ENCODE results near the gene NXNL2.

NXNL2 gene

GRCh38 chr9:88534456-88535225 is at the start of gene NXNL2:
TSS of gene NXNL2 (plus strand) at chr9:88535178. CDS start at chr9:88535435, 257 bp downstream.
- peak; percentile 32 for DNase-seq (ENCODE audit: low read depth, low spot score)

DNA sequence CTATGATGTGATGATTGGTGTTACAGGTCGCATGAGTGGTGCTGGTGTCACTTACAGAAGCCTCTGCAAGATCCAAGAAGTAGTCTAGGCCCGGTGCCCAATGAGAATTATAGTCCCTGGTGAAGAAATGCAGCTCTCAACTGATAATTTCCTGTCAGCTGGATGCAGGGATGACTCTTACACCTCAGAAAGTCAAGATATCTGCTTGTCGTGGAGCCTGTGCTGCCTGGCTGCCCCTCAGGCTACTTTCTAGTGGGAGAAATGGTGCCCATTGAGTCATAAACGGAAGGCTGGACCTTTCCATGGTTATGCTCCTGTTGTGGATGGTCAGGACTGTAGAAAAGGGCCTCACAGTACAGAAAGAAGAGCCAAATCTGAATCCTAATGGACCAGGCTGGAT is 46.8 kb upstream of the NXNL2 start:
- DNase-seq (ENCODE audit: low read depth, low spot score): no peak

- DNase-seq (ENCODE audit: low read depth, low spot score): no peak
Observed at GRCh38 chr9:88494983-88495721, 39.8 kb upstream of the NXNL2 start.

DNA sequence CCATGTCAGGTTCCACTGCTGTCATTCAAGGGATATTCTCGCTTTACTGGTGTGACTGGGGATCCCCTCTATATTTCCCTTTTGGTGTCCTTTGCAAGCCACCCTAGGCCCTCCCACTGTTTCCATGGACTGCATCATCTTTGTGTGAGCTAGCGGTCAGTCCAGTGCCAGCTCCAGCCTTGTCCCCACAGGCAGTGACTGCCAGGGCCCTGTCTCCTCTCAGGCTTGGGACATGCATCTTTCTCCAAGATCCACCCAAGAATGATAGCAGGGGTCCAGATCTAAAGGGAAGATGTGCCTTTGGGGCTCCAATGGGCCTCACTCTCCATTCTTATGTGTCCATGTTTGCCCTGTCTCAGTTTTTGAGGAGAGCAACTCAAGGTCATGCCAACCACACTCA is 37.8 kb upstream of the NXNL2 start:
- no peak for DNase-seq (ENCODE audit: low read depth, low spot score)

- DNase-seq (ENCODE audit: low read depth, low spot score): no peak
Observed at GRCh38 chr9:88498880-88499279, 36.1 kb upstream of the NXNL2 start.

DNA sequence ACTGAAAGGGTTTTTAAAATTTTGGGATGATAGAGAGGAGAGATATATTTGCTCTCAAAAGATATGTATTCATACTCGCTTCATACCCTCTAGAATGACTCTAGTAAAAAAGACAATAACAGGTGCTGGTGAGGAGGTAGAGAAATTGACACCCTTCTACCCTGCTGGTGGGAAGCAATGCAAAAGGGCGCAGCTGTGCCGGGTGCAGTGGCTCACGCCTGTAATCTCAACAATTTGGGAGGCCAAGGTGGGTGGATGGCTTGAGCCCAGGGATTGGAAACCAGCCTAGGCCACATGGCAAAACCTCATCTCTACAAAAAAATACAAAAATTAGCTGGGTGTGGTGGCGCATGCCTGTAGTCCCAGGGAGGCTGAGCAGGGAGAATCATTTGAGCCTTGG is 33.9 kb upstream of the NXNL2 start:
- no peak for DNase-seq (ENCODE audit: low read depth, low spot score)

DNA sequence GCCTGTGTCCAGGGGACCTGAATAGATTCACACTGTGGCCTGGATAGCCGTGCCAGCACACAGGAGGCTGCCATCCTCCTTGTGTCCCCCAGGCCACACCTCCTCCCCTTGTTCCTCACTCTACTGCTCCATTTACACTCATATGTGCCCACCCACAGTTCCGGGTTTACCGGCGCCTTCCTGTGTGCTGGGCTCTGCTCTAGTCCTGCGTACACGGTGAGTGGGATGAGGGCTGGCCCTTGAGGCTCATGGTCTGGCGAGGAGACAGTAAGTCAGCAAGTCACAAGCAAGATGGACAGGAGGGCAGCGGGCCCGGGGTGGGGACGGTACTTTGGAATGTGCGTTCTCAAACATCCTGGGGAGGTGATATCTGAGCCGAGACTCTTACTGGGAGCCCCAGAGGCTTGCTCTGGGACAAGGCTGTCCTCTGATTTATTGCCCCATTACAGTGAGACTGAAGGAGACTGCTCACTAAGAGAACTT is 32.4 kb upstream of the NXNL2 start:
- peak; percentile 80 for DNase-seq (ENCODE audit: low read depth, low spot score)

DNA sequence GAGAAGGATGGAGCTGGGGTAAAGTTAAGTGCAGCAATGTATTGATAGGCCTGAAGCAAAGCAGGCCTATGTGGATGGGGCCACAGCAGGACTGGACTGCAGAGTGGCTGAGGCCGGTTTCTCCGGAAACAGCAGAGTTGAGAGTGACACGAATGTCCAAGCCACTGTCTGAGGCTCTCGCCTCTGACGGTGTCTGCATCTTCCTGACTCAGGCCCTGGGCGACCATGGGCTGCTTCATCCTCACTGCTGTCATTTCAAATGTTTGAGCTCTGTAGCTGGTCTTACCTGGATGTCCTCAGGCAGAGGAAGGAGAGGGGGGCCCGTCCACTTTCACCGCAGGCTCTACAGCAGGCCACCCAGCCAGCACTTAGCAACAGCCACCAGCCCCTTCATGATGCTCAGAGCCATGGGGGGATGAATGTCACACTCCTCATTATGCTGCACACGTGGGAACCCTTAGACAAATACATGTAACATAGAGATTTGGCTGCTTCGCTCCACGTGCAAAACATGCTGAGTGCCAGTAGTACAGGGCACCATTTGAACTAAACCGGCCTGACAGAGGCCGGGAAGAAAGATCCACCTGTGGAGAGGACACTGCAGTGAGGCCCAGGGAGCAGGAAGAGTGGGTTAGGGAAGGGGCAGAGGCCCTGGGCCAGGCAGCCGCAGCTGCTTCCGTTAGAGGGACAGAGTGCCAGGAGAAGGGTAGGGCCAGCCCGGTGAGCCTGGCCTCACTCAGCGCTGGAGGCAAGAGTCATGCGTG is 31.7 kb upstream of the NXNL2 start:
- no peak for DNase-seq (ENCODE audit: low read depth, low spot score)

DNA sequence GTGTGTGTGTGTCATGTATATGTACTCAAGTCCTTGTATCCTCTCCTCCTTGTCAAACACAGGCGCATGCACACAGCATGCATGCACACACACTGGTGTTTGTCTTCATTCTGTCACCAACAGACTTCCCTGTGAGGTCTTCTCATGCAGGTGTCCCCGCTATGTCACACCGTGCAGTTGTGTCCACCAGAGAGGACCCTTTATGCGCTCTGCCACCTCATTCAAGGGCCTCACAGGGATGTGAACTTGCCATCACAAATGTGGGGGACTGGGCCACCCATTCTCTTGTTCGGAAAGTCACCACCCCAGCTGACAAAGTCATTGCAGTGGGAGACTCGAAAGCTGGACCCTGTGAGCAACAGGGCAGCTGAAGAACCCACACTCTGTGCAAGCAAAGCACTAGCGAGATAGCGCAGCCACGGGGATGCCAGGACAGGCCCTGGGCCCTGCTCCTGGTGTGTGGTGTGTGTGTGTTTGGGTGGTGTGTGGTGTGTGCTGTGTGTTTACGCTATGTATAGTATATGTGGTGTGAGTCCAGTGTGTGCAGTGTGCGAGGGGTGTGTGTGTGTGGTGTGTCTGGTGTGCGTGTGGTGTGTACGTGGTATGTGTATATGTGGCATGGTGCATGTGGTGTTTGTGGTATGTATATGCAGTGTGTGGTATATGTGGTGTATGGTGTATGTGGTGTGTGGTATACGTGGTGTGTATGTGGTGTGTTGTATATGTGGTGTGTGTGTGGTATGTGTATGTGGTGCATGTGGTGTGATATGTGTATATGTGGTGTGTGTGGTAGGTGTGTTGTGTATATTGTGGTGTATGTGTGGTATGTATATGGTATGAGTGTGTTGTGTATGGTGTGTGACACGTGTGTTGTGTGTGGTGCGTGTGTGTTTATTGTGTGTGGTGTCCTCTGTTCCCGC is 30.9 kb upstream of the NXNL2 start:
- no peak for DNase-seq (ENCODE audit: low read depth, low spot score)

DNA sequence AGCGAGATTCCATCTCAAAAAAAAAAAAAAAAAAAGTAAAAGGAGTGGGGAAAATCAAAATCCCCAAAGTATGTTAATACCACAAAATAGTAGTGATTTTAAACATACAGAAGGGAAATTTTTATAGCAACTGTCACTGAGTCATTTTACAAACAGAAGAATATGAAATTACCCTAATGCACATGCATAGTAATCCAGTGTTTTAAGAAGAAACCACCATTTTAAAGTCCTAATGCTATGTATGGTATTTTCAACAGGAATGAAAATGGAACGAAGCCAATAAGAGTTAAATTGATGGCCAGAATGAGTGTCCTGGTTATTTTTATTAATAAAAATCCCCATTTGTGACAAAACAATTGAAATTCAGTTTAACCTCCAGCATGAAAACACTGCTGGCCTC is 26.7 kb upstream of the NXNL2 start:
- DNase-seq (ENCODE audit: low read depth, low spot score): no peak

- DNase-seq (ENCODE audit: low read depth, low spot score): peak; percentile 67
Observed at GRCh38 chr9:88511906-88512305, 23.1 kb upstream of the NXNL2 start.

DNA sequence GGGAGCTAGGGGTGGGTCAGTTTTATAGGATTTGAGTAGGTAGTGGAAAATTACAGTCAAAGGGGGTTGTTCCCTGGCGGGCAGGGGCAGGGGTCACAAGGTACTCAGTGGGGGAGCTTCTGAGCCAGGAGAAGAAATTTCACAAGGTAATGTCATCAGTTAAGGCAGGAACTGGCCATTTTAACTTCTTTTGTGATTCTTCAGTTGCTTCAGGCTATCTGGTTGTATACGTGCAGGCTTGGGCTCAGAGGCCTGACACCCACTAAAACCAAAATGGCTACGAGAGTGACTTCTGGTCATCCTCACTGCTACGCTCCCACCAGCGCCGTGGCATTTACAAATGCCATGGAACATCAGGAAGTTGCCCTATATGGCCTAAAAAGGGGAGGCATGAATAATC is 20.7 kb upstream of the NXNL2 start:
- DNase-seq (ENCODE audit: low read depth, low spot score): peak; percentile 39

DNA sequence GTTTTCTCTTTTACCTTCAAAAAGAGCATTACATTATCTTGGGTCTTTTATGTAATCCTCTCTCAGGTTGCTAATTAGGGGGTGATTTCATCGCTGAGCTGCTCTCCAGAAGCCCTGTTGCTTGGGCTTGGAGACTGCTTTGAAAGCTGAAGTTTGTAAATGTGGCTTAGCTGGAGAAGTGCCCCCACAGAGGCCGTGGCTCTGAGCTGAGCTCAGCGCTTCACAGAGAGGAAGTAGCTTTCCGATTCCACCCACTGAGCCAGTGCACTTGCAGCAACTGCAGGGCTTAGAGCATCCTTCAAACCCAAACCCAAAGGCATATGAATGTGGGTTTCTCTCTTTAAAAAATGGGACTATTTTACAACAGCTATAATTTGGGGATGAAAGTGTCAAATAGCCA is 13.7 kb upstream of the NXNL2 start:
- no peak for DNase-seq (ENCODE audit: low read depth, low spot score)

- DNase-seq (ENCODE audit: low read depth, low spot score): no peak
Observed at GRCh38 chr9:88522360-88522759, 12.6 kb upstream of the NXNL2 start.

DNA sequence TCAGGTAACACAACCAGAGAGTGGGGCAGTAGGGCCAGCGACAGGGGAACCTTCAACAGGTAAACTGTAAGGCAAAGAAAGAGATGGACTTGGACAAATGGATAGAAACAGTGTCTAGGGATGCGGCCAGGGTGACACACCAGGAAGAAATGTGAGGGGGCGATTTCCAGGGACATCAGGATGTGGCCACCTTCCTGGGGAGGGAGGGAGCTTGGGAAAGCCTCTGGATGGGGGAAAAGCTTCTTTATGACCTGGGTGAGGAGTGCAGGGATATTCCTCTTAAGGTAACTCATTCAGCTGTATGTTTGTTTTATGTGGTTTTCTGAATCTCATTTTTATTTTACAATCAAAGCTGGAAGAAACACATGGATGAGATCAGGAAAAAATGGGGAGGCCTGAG is 11.9 kb upstream of the NXNL2 start:
- DNase-seq (ENCODE audit: low read depth, low spot score): no peak

GRCh38 chr9:88524911-88525310 is 10.1 kb upstream of the NXNL2 start:
- DNase-seq (ENCODE audit: low read depth, low spot score): no peak

DNA sequence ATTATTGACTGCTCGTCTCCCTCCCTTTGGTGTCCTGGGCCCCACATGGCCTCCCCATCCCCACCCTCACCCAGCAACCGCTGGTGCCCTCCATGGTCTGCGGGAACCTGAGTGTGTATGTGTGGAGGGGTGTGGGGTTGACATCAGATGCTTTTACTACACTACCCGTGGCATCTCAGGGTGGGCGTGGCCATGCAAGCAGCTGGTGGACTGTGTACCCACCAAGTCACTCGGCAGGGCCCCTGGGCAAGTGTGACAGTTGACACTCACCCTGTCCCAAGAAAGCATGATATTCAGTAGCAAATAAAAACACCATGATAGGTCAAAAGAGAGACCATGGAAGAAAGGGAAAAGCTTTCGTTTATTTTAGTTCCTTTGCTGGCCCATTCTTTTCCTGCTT is 7.4 kb upstream of the NXNL2 start:
- no peak for DNase-seq (ENCODE audit: low read depth, low spot score)

GRCh38 chr9:88528080-88528790 is 6.7 kb upstream of the NXNL2 start:
- DNase-seq (ENCODE audit: low read depth, low spot score): no peak

- DNase-seq (ENCODE audit: low read depth, low spot score): no peak
Observed at GRCh38 chr9:88529496-88529895, 5.5 kb upstream of the NXNL2 start.

GRCh38 chr9:88530051-88530450 is 4.9 kb upstream of the NXNL2 start:
- no peak for DNase-seq (ENCODE audit: low read depth, low spot score)

Data from ELF-1 (cell line).